ENCODE measurements around the gene GNAI3. TPM values are rescaled to one million over a fixed set of nuclear protein-coding genes. Genes with fewer than 3 reads are reported as not detected.
A peak's percentile ranks its signal among the peaks of the same experiment; 100 is the strongest.

GNAI3 gene
- total and polyA plus RNA-seq, 8 donors: 1.1 to 3.9 (median 2.8) TPM

- FAIRE-seq (no peak), ATAC-seq (no peak), DNase-seq (peak in 1 of 6 donors; percentile 7)
- intact Hi-C loops (cut with DNase I): loop anchor here (5.0 to 10.0 kb wide), 4 partner anchors 90 to 350 kb away; partner anchors contain the start of genes AHCYL1 (in 2 of the 3) and GNAI3 (in 1 of the 3)
- Histone ChIP-seq H3K4me1 (no peaks in the 10 kb centered on the region), H3K4me3 (no peak overlapping the region), H3K9me3 (no peaks in the 10 kb centered on the region), H3K27me3 (no peaks in the 10 kb centered on the region), H3K27ac (no peak overlapping the region), H3K36me3 (peaks cover 0 to 9% (median 0%) of the 10 kb centered on the region in 3 donors)
- 55 to 57% methylated on average over 13 of the region's 13 CpGs for WGBS, 2 donors
- TF ChIP-seq CTCF (IDR thresholded peaks at IDR 0.05): no peak
These were observed 86.6 kb downstream of the GNAI3 start for GRCh38 chr1:109634771-109635750.

GRCh38 chr1:109635862-109636200 lies 87.4 kb downstream of the GNAI3 start:
- H3K27me3 ChIP-seq: no peaks in the 10 kb centered on the region
- ATAC-seq (no peak), FAIRE-seq (no peak), DNase-seq (no peak)
- no peaks in the 10 kb centered on the region for H3K4me1 ChIP-seq
- no peak for TF ChIP-seq CTCF (IDR thresholded peaks at IDR 0.05)
- no peak overlapping the region for H3K27ac ChIP-seq
- peaks cover 0 to 6% (median 0%) of the 10 kb centered on the region in 3 donors for H3K36me3 ChIP-seq
- no peak overlapping the region for H3K4me3 ChIP-seq
- intact Hi-C loops (cut with DNase I): loop anchor here (5.0 to 10.0 kb wide), 4 partner anchors 91 to 349 kb away; partner anchors contain the start of genes AHCYL1 (in 2 of the 3) and GNAI3 (in 1 of the 3)
- no peaks in the 10 kb centered on the region for H3K9me3 ChIP-seq
- 72 to 78% methylated on average over 2 of the region's 2 CpGs for WGBS, 2 donors

GRCh38 chr1:109636201-109636952 lies 88.0 kb downstream of the GNAI3 start:
- Histone ChIP-seq H3K36me3 (peaks cover 0 to under 1% (median 0%) of the 10 kb centered on the region in 3 donors), H3K27ac (no peak overlapping the region), H3K4me3 (no peak overlapping the region), H3K4me1 (no peaks in the 10 kb centered on the region), H3K9me3 (no peaks in the 10 kb centered on the region), H3K27me3 (no peaks in the 10 kb centered on the region)
- DNase-seq (peak in 1 of 6 donors; percentile 6), ATAC-seq (peak in 2 of 4 donors; percentile 16 to 27), FAIRE-seq (no peak)
- intact Hi-C loops (cut with DNase I): loop anchor here (5.0 to 10.0 kb wide), 4 partner anchors 92 to 348 kb away; partner anchors contain the start of genes AHCYL1 (in 2 of the 3) and GNAI3 (in 1 of the 3)
- no peak for TF ChIP-seq CTCF (IDR thresholded peaks at IDR 0.05)
- WGBS, 2 donors: 41 to 42% methylated on average over 9 of the region's 9 CpGs

- no peak for TF ChIP-seq CTCF (IDR thresholded peaks at IDR 0.05)
- no peaks in the 10 kb centered on the region for H3K9me3 ChIP-seq
- no peak overlapping the region for H3K27ac ChIP-seq
- no peaks in the 10 kb centered on the region for H3K27me3 ChIP-seq
- DNase-seq (no peak), FAIRE-seq (no peak), ATAC-seq (no peak)
- no peaks in the 10 kb centered on the region for H3K36me3 ChIP-seq
- intact Hi-C loops (cut with DNase I): loop anchor here (5.0 to 10.0 kb wide), 4 partner anchors 93 to 347 kb away; partner anchors contain the start of genes AHCYL1 (in 2 of the 3) and GNAI3 (in 1 of the 3)
- no peak overlapping the region for H3K4me3 ChIP-seq
- 91 to 96% methylated on average over 7 of the region's 7 CpGs for WGBS, 2 donors
- H3K4me1 ChIP-seq: no peaks in the 10 kb centered on the region
These were observed 89.0 kb downstream of the GNAI3 start for GRCh38 chr1:109637446-109637845.

All from pancreas (tissue), 10 donors.